Lower leg skin (tissue), 3 donors: ENCODE measurements around the gene TULP3.

Experiments
- POLR2A ChIP-seq, 2 donors: fragments of 450-650 bp; IDR thresholded peaks; one replicate each; pipeline ENCODE4 v1.6.1; 2016 to 2017; ENCODE audit warnings: antibody characterized with exemption in 2 of 2, mild to moderate bottlenecking in 1 of 2, moderate library complexity in 1 of 2
- TF ChIP-seq, protein P1 (sequence below), 3 donors: fragments of 450-650 bp; IDR thresholded peaks; one replicate each; pipeline ENCODE4 v1.5.1; 2016; ENCODE audit warnings: antibody characterized with exemption in 3 of 3, mild to moderate bottlenecking in 3 of 3, moderate library complexity in 2 of 3

DNA sequence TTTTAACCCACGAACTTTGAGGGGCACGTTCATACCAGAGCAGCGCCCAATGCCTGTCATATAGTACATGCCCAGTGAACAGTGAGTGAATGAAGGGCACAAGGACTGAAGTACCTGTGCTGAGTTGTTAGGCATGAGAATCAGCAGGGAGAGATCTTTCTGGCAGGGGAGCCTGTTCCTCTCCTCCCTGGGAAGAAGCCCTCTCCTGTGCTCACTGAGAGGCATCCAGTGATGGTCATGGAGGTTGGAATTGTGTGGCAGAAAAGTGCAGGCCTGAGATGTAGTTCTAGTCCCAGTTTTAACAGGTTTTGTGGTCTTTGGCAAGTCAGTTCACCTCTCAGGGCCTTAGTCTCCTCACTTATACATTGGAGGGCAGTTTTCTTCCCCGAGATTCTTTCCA is 89.1 kb downstream of the TULP3 start:
- TF ChIP-seq, protein P1, sequence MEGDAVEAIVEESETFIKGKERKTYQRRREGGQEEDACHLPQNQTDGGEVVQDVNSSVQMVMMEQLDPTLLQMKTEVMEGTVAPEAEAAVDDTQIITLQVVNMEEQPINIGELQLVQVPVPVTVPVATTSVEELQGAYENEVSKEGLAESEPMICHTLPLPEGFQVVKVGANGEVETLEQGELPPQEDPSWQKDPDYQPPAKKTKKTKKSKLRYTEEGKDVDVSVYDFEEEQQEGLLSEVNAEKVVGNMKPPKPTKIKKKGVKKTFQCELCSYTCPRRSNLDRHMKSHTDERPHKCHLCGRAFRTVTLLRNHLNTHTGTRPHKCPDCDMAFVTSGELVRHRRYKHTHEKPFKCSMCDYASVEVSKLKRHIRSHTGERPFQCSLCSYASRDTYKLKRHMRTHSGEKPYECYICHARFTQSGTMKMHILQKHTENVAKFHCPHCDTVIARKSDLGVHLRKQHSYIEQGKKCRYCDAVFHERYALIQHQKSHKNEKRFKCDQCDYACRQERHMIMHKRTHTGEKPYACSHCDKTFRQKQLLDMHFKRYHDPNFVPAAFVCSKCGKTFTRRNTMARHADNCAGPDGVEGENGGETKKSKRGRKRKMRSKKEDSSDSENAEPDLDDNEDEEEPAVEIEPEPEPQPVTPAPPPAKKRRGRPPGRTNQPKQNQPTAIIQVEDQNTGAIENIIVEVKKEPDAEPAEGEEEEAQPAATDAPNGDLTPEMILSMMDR (IDR thresholded peaks at IDR 0.05): no peak
- TF ChIP-seq POLR2A (IDR thresholded peaks at IDR 0.05): no peak
